Osteoblast (primary cell): ENCODE results near the gene BPIFB1. TPM values are rescaled to one million over a fixed set of nuclear protein-coding genes. Genes with fewer than 3 reads are reported as not detected.

Experiments
- DNase-seq: peaks from one replicate; pipeline ENCODE4 v3.0.0; 2011; ENCODE audit warnings: low spot score, mixed read lengths; ENCODE audit not compliant: insufficient read length; ENCODE audit errors: missing footprints
- H2AFZ ChIP-seq: 2 replicates; pipeline ENCODE4 v1.6.0; 2011; ENCODE audit warnings: mild to moderate bottlenecking, low read length
- H3K27ac ChIP-seq: 2 replicates; pipeline ENCODE4 v1.5.1; 2011; ENCODE audit warnings: mild to moderate bottlenecking, low read depth, low read length, moderate library complexity
- H3K27me3 ChIP-seq: 2 replicates; pipeline ENCODE4 v1.6.0; 2012; ENCODE audit warnings: mild to moderate bottlenecking, control low read depth, inconsistent platforms, low read length, moderate library complexity; ENCODE audit not compliant: insufficient read depth
- H3K36me3 ChIP-seq: 2 replicates; pipeline ENCODE4 v1.5.1; 2011; ENCODE audit warnings: mild to moderate bottlenecking, low read length, control low read depth, moderate library complexity; ENCODE audit not compliant: insufficient read depth
- H3K4me1 ChIP-seq: 2 replicates; pipeline ENCODE4 v1.5.1; 2011; ENCODE audit warnings: mild to moderate bottlenecking, low read length, control low read depth, moderate library complexity; ENCODE audit not compliant: insufficient read depth
- H3K4me2 ChIP-seq: 2 replicates; pipeline ENCODE4 v1.6.0; 2011; ENCODE audit warnings: mild to moderate bottlenecking, low read length; ENCODE audit not compliant: insufficient read depth
- H3K4me3 ChIP-seq: fragments of 200-600 bp; sonication (generic); 3 replicates; pipeline ENCODE4 v1.5.1; 2012; ENCODE audit warnings: mild to moderate bottlenecking, low read length, inconsistent platforms; ENCODE audit not compliant: insufficient read depth
- H3K79me2 ChIP-seq: 2 replicates; pipeline ENCODE4 v1.6.0; 2012; ENCODE audit warnings: mild to moderate bottlenecking, low read length, control low read depth, inconsistent platforms; ENCODE audit not compliant: insufficient read depth
- H3K9me3 ChIP-seq: 2 replicates; pipeline ENCODE4 v1.5.1; 2011; ENCODE audit warnings: low read depth, low read length, control low read depth
- H4K20me1 ChIP-seq: 2 replicates; pipeline ENCODE4 v1.6.0; 2012; ENCODE audit warnings: mild to moderate bottlenecking, low read length, control low read depth; ENCODE audit not compliant: insufficient read depth
- total RNA-seq: library from RNA; depleted of rRNA; stranded (reverse); fragments of >200 nt; gene quantifications from 2 replicates; pipeline ENCODE4 v1.2.3, GENCODE V29; 2012
- TF ChIP-seq, protein P1 (sequence below): IDR thresholded peaks from 2 replicates; pipeline ENCODE4 v1.5.1; 2011; ENCODE audit warnings: mild to moderate bottlenecking, low read depth, low read length, moderate library complexity; ENCODE audit errors: extremely low read depth

The BPIFB1 gene
- total RNA-seq, 1 donor: not detected

DNA sequence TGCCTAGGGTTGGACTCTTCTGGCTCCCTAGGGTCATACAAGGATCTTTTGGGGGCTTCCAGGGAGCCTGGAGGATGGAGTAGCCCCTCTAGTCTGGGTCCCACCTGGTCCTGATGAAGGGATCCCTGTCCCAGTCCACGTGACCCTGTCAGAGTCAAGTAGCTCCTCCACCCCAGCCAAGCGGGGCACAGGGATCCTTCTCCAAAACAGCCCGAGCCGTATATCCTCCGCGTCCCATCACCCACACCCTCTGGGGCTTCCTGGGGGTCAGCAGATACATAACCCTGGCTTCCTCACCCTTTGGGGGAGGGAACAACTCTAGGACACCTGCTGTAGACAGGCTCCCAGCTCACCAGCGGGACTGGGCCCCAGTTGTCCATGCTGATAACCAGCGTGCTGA is 28.0 kb downstream of the BPIFB1 start:
- Histone ChIP-seq H3K79me2 (no peaks in the 10 kb centered on the region), H3K27ac (no peak overlapping the region), H3K9me3 (no peaks in the 10 kb centered on the region), H4K20me1 (no peaks in the 10 kb centered on the region), H3K4me2 (no peak overlapping the region), H3K4me3 (no peak overlapping the region), H3K36me3 (no peaks in the 10 kb centered on the region), H3K27me3 (peaks cover 19% of the 10 kb centered on the region), H2AFZ (no peak overlapping the region), H3K4me1 (no peaks in the 10 kb centered on the region)
- DNase-seq: peak; percentile 4
- TF ChIP-seq, protein P1, sequence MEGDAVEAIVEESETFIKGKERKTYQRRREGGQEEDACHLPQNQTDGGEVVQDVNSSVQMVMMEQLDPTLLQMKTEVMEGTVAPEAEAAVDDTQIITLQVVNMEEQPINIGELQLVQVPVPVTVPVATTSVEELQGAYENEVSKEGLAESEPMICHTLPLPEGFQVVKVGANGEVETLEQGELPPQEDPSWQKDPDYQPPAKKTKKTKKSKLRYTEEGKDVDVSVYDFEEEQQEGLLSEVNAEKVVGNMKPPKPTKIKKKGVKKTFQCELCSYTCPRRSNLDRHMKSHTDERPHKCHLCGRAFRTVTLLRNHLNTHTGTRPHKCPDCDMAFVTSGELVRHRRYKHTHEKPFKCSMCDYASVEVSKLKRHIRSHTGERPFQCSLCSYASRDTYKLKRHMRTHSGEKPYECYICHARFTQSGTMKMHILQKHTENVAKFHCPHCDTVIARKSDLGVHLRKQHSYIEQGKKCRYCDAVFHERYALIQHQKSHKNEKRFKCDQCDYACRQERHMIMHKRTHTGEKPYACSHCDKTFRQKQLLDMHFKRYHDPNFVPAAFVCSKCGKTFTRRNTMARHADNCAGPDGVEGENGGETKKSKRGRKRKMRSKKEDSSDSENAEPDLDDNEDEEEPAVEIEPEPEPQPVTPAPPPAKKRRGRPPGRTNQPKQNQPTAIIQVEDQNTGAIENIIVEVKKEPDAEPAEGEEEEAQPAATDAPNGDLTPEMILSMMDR: no peak

DNA sequence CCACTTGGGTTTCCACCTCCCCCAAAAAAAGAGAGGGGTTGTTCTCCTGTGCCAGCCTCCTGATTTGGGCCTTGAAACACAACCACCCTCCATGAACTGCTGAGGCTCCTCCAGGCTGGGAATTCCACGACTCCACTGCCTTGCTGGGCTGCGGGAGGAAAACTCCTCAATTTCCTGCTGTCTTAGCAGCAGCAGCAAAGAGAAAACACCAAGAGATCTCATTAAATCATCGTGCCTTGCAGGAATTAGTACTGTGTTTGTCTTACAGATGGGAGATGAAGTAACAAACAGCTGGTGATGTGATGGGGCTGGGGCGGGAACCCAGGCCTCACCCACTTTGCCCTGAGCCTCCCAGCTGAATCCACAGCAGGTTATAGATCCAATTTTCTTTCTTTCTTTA is 29.0 kb downstream of the BPIFB1 start:
- Histone ChIP-seq H2AFZ (no peak overlapping the region), H3K4me2 (no peak overlapping the region), H3K4me1 (no peaks in the 10 kb centered on the region), H3K4me3 (no peak overlapping the region), H3K36me3 (no peaks in the 10 kb centered on the region), H4K20me1 (no peaks in the 10 kb centered on the region), H3K9me3 (no peaks in the 10 kb centered on the region), H3K27me3 (peaks cover 19% of the 10 kb centered on the region), H3K27ac (no peak overlapping the region), H3K79me2 (no peaks in the 10 kb centered on the region)
- peak; percentile 56 for DNase-seq
- TF ChIP-seq, protein P1: no peak

DNA sequence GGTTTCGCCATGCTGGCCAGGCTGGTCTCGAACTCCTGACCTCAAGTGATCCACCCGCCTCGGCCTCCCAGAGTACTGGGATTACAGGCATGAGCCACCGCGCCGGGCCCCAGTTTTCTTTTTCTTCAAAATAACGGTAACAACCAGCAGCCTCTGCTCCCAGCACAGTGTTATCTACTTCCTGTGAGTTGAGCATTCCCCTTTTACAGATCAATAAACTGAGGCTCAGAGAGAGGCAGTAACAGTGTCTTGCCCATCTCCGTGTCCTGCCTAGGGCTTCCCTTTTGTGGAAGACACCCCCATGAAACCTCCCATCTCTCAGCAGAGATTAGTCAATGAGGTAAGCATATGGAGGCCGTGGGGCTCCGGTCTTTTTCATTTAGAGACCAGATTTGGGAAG is 29.6 kb downstream of the BPIFB1 start:
- Histone ChIP-seq H3K79me2 (no peaks in the 10 kb centered on the region), H3K27me3 (peaks cover 19% of the 10 kb centered on the region)

DNA sequence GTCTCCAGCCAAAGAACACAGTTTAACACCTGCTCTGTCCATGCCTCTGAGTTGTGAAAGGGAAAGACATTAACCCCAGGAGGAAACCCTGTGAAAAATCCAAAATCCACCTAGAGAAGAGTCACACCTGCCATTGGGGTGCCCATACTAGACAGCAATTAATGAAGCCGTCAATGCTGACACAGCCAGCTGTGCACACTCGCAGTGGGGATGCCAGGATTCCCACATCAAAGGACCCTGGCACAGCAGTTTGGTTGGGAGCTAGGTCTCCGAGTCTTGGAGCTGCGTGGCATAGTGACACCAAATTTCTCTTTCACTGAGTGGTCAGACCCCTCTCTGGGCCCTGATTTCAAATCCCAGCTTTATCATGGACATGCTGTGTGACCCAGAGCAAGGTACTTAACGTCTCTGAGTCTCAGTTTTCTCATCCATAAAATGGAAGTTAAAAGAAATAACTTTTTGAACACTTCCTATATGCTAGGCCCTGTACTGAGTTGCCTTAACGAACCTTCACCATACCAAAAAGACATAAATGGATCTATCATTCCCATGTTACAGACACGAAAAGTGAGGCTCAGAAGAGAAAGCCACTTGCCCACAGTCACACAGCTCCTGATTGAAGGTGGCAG is 30.8 kb downstream of the BPIFB1 start:
- Histone ChIP-seq H3K27ac (no peak overlapping the region), H2AFZ (no peak overlapping the region), H3K4me2 (no peak overlapping the region), H3K36me3 (no peaks in the 10 kb centered on the region), H3K27me3 (peaks cover 21% of the 10 kb centered on the region), H4K20me1 (no peaks in the 10 kb centered on the region), H3K4me1 (no peaks in the 10 kb centered on the region), H3K79me2 (no peaks in the 10 kb centered on the region), H3K4me3 (no peak overlapping the region), H3K9me3 (no peaks in the 10 kb centered on the region)
- TF ChIP-seq, protein P1: no peak
- DNase-seq: peak; percentile 11

More for the DNA sequence above, 29.6 kb downstream of the BPIFB1 start:
- Histone ChIP-seq H2AFZ (no peak overlapping the region), H3K27ac (no peak overlapping the region), H3K36me3 (no peaks in the 10 kb centered on the region), H3K9me3 (no peaks in the 10 kb centered on the region), H3K4me3 (no peak overlapping the region), H3K4me2 (no peak overlapping the region), H4K20me1 (no peaks in the 10 kb centered on the region), H3K4me1 (no peaks in the 10 kb centered on the region)
- TF ChIP-seq, protein P1: no peak
- DNase-seq: peak; percentile 27
